Liver (tissue), 9 donors: ENCODE results near the gene LYST. TPM values are rescaled to one million over a fixed set of nuclear protein-coding genes. Genes with fewer than 3 reads are reported as not detected.

ENCODE experiments used
- DNase-seq: peaks from one replicate; pipeline ENCODE4 v3.0.0-alpha.2; 2017; ENCODE audit warnings: low spot score
- H3K27ac ChIP-seq, 2 donors: one replicate each; pipeline ENCODE4 v1.7.0; 2013; ENCODE audit warnings: inconsistent platforms in 2 of 2, low read length in 2 of 2, control low read depth in 1 of 2, low read depth in 1 of 2, mild to moderate bottlenecking in 1 of 2
- H3K27me3 ChIP-seq, 4 donors: one replicate each; pipeline versions ENCODE4 v1.6.1 to v1.7.0; 2013; ENCODE audit warnings: low read length in 3 of 4, inconsistent platforms in 1 of 4, mild to moderate bottlenecking in 1 of 4, moderate library complexity in 1 of 4; ENCODE audit not compliant: control insufficient read depth in 4 of 4, insufficient read depth in 4 of 4
- H3K36me3 ChIP-seq, 4 donors: one replicate each; pipeline versions ENCODE4 v1.6.1 to v1.7.0; 2013; ENCODE audit warnings: low read length in 3 of 4, mild to moderate bottlenecking in 3 of 4, low read depth in 1 of 4, moderate library complexity in 1 of 4; ENCODE audit not compliant: control insufficient read depth in 4 of 4, insufficient read depth in 3 of 4
- H3K4me1 ChIP-seq, 4 donors: one replicate each; pipeline versions ENCODE4 v1.6.1 to v1.7.0; 2013; ENCODE audit warnings: low read length in 3 of 4, mild to moderate bottlenecking in 3 of 4, moderate library complexity in 1 of 4; ENCODE audit not compliant: control insufficient read depth in 4 of 4, insufficient read depth in 4 of 4
- H3K4me3 ChIP-seq, 3 donors: one replicate each; pipeline versions ENCODE4 v1.6.1 to v1.7.0; 2013; ENCODE audit warnings: low read length in 3 of 3, control low read depth in 1 of 3, low read depth in 1 of 3, mild to moderate bottlenecking in 1 of 3
- H3K9ac ChIP-seq, 2 donors: one replicate each; pipeline ENCODE4 v1.7.0; 2013; ENCODE audit warnings: low read length in 2 of 2, mild to moderate bottlenecking in 2 of 2, moderate library complexity in 2 of 2, control low read depth in 1 of 2, low read depth in 1 of 2
- H3K9me3 ChIP-seq, 4 donors: one replicate each; pipeline versions ENCODE4 v1.6.1 to v1.7.0; 2013; ENCODE audit warnings: low read length in 3 of 4; ENCODE audit not compliant: control insufficient read depth in 4 of 4
- CTCF ChIP-seq: fragments of 150-350 bp; IDR thresholded peaks from 2 replicates; pipeline ENCODE4 v1.5.1; 2017; ENCODE audit warnings: improper control_type of control experiment, low read depth, low read length; ENCODE audit not compliant: missing input control
- EGR1 ChIP-seq, 2 donors: IDR thresholded peaks; 2 replicates each; pipeline ENCODE4 v1.6.1; 2016 to 2018; ENCODE audit warnings: antibody characterized with exemption in 2 of 2, low read depth in 2 of 2
- FOXA1 ChIP-seq: IDR thresholded peaks from 2 replicates; pipeline ENCODE4 v1.6.1; 2016; ENCODE audit warnings: antibody characterized with exemption
- FOXA2 ChIP-seq: IDR thresholded peaks from 2 replicates; pipeline ENCODE4 v1.6.1; 2016; ENCODE audit warnings: antibody characterized with exemption
- GABPA ChIP-seq, 2 donors: IDR thresholded peaks in 1 of 2; conservative IDR thresholded peaks in 1 of 2; 2 replicates each; pipeline ENCODE4 v1.6.1; 2016; ENCODE audit warnings: antibody characterized with exemption in 2 of 2, mild to moderate bottlenecking in 1 of 2, moderate library complexity in 1 of 2
- HNF4A ChIP-seq, 2 donors: conservative IDR thresholded peaks; 2 replicates each; pipeline ENCODE4 v1.6.1; 2016; ENCODE audit warnings: antibody characterized with exemption in 2 of 2, mild to moderate bottlenecking in 2 of 2
- HNF4G ChIP-seq: IDR thresholded peaks from 2 replicates; pipeline ENCODE4 v1.6.1; 2016; ENCODE audit warnings: antibody characterized with exemption
- JUND ChIP-seq, 2 donors: IDR thresholded peaks; 2 replicates each; pipeline ENCODE4 v1.6.1; 2016; ENCODE audit warnings: antibody characterized with exemption in 2 of 2
- MAX ChIP-seq: IDR thresholded peaks from 2 replicates; pipeline ENCODE4 v1.6.1; 2016; ENCODE audit warnings: antibody characterized with exemption
- NR2F2 ChIP-seq: IDR thresholded peaks from 2 replicates; pipeline ENCODE4 v1.6.1; 2016; ENCODE audit warnings: antibody characterized with exemption
- RAD21 ChIP-seq, 2 donors: IDR thresholded peaks; 2 replicates each; pipeline ENCODE4 v1.6.1; 2016; ENCODE audit warnings: antibody characterized with exemption in 2 of 2, mild to moderate bottlenecking in 2 of 2
- RXRA ChIP-seq, 2 donors: IDR thresholded peaks; 2 replicates each; pipeline ENCODE4 v1.6.1; 2017 to 2018; ENCODE audit warnings: antibody characterized with exemption in 2 of 2, mild to moderate bottlenecking in 1 of 2
- SP1 ChIP-seq: IDR thresholded peaks from 2 replicates; pipeline ENCODE4 v1.6.1; 2018; ENCODE audit warnings: antibody characterized with exemption, mild to moderate bottlenecking
- TAF1 ChIP-seq: conservative IDR thresholded peaks from 2 replicates; pipeline ENCODE4 v1.6.1; 2016; ENCODE audit warnings: antibody characterized with exemption, mild to moderate bottlenecking
- YY1 ChIP-seq: IDR thresholded peaks from 2 replicates; pipeline ENCODE4 v1.6.1; 2016; ENCODE audit warnings: antibody characterized with exemption, mild to moderate bottlenecking
- WGBS: extraction: QIAGEN DNeasy Blood & Tissue Kit; methylation state at CpG from one replicate; pipeline ENCODE4 v1.1.7; 2013; 5-methylcytosine and 5-hydroxymethylcytosine counted together
- polyA plus RNA-seq, 2 donors: library from polyadenylated mRNA; stranded (reverse) in 1 of 2; unstranded in 1 of 2; fragments of 200-250 nt in 1 of 2; fragments of >200 nt in 1 of 2; fragmentation: Nextera tagmentation in 1 of 2; extraction: Ambion mirVana in 1 of 2; gene quantifications; one replicate each; pipeline versions ENCODE4 v1.2.1 to v1.2.3, GENCODE V29; 2013 to 2015
- total RNA-seq, 2 donors: library from RNA; depleted of rRNA; stranded (reverse); fragments of >200 nt; gene quantifications; one replicate each; pipeline ENCODE4 v1.2.3, GENCODE V29; 2014
- TF ChIP-seq, protein P1 (sequence below): IDR thresholded peaks from 2 replicates; pipeline ENCODE4 v1.6.1; 2016; ENCODE audit warnings: antibody characterized with exemption
- TF ChIP-seq, protein P2 (sequence below): IDR thresholded peaks from 2 replicates; pipeline ENCODE4 v1.6.1; 2016; ENCODE audit warnings: antibody characterized with exemption, mild to moderate bottlenecking
- TF ChIP-seq, protein P3 (sequence below): IDR thresholded peaks from 2 replicates; pipeline ENCODE4 v1.6.1; 2016; ENCODE audit warnings: antibody characterized with exemption
- donor health status: healthy.
- donor health status: healthy.
- donor health status: healthy.
- donor health status: healthy.
- donor health status: healthy.

Gene LYST
- total and polyA plus RNA-seq, 4 donors = 3.4 to 45.9 (median 14.2) TPM

DNA sequence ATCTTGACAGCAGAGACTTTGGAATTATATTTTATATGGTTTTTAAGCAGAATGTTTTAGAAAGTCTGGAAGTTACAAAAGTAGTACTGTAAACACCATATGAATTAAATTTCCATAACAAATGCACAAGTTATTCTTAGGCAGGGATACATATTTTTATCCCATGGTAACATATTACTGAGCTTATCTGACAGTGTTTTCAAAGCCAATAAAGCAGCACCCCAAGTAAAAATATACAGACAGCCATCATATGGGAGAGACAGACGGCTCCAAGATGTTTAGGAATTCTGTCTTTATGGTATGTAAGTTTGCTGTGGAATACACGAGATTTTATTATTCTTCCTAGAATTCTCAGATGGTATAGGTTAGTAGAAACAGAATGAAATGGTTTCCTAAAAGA is 205.1 kb downstream of the LYST start:
- Histone ChIP-seq H3K36me3 (peaks cover 0 to 21% (median 14%) of the 10 kb centered on the region in 4 donors), H3K27ac (no peak overlapping the region), H3K27me3 (no peaks in the 10 kb centered on the region), H3K4me3 (no peak overlapping the region), H3K4me1 (no peaks in the 10 kb centered on the region), H3K9ac (no peak overlapping the region), H3K9me3 (no peaks in the 10 kb centered on the region)
- no peak for DNase-seq
- WGBS = 88% methylated on average over 2 of the region's 2 CpGs
- no peak for TF ChIP-seq JUND (IDR thresholded peaks at IDR 0.05)

- no peaks in the 10 kb centered on the region for H3K4me1 ChIP-seq
- no peak overlapping the region for H3K4me3 ChIP-seq
- WGBS = 93% methylated on average over 14 of the region's 14 CpGs
- no peak overlapping the region for H3K27ac ChIP-seq
- H3K36me3 ChIP-seq = peaks cover 0 to 17% (median 12%) of the 10 kb centered on the region in 4 donors
- TF ChIP-seq JUND (IDR thresholded peaks at IDR 0.05) (no peak), RAD21 (IDR thresholded peaks at IDR 0.05) (no peak), YY1 (no peak), TAF1 (no peak), FOXA2 (no peak), MAX (no peak), SP1 (no peak), NR2F2 (no peak), HNF4G (no peak), HNF4A (conservative IDR thresholded peaks at IDR 0.05) (no peak), EGR1 (IDR thresholded peaks at IDR 0.05; ENCODE audit: low read depth in 2 of 2) (no peak), RXRA (IDR thresholded peaks at IDR 0.05) (no peak), GABPA (IDR thresholded peaks at IDR 0.05 in 1 of 2, conservative IDR thresholded peaks at IDR 0.05 in 1 of 2) (no peak), FOXA1 (no peak), CTCF (no peak)
- TF ChIP-seq, protein P1, sequence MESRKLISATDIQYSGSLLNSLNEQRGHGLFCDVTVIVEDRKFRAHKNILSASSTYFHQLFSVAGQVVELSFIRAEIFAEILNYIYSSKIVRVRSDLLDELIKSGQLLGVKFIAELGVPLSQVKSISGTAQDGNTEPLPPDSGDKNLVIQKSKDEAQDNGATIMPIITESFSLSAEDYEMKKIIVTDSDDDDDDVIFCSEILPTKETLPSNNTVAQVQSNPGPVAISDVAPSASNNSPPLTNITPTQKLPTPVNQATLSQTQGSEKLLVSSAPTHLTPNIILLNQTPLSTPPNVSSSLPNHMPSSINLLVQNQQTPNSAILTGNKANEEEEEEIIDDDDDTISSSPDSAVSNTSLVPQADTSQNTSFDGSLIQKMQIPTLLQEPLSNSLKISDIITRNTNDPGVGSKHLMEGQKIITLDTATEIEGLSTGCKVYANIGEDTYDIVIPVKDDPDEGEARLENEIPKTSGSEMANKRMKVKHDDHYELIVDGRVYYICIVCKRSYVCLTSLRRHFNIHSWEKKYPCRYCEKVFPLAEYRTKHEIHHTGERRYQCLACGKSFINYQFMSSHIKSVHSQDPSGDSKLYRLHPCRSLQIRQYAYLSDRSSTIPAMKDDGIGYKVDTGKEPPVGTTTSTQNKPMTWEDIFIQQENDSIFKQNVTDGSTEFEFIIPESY = no peak
- TF ChIP-seq, protein P2, sequence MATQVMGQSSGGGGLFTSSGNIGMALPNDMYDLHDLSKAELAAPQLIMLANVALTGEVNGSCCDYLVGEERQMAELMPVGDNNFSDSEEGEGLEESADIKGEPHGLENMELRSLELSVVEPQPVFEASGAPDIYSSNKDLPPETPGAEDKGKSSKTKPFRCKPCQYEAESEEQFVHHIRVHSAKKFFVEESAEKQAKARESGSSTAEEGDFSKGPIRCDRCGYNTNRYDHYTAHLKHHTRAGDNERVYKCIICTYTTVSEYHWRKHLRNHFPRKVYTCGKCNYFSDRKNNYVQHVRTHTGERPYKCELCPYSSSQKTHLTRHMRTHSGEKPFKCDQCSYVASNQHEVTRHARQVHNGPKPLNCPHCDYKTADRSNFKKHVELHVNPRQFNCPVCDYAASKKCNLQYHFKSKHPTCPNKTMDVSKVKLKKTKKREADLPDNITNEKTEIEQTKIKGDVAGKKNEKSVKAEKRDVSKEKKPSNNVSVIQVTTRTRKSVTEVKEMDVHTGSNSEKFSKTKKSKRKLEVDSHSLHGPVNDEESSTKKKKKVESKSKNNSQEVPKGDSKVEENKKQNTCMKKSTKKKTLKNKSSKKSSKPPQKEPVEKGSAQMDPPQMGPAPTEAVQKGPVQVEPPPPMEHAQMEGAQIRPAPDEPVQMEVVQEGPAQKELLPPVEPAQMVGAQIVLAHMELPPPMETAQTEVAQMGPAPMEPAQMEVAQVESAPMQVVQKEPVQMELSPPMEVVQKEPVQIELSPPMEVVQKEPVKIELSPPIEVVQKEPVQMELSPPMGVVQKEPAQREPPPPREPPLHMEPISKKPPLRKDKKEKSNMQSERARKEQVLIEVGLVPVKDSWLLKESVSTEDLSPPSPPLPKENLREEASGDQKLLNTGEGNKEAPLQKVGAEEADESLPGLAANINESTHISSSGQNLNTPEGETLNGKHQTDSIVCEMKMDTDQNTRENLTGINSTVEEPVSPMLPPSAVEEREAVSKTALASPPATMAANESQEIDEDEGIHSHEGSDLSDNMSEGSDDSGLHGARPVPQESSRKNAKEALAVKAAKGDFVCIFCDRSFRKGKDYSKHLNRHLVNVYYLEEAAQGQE = no peak
- TF ChIP-seq, protein P3, sequence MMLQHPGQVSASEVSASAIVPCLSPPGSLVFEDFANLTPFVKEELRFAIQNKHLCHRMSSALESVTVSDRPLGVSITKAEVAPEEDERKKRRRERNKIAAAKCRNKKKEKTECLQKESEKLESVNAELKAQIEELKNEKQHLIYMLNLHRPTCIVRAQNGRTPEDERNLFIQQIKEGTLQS = no peak
- H3K9me3 ChIP-seq = peaks cover 0 to under 1% (median 0%) of the 10 kb centered on the region in 4 donors
- no peak overlapping the region for H3K9ac ChIP-seq
- H3K27me3 ChIP-seq = no peaks in the 10 kb centered on the region
- DNase-seq = no peak
Measured at GRCh38 chr1:235659186-235659771, 207.4 kb downstream of the LYST start.
